Pancreas (tissue), 10 donors: ENCODE data around the gene ACHE. TPM values are rescaled to one million over a fixed set of nuclear protein-coding genes. Genes with fewer than 3 reads are reported as not detected.

ENCODE experiments used
- ATAC-seq, 4 donors: fragments of 200-7000 bp; cut with Tn5 transposase; one replicate each; pipeline versions ENCODE4 v1.8.0 to v1.9.1; 2020; ENCODE audit warnings: mild to moderate bottlenecking in 4 of 4, moderate library complexity in 4 of 4
- DNase-seq, 6 donors: peaks; one replicate each; pipeline ENCODE4 v3.0.0-alpha.2; 2020
- FAIRE-seq: peaks from 2 replicates; lab custom pipeline; 2012; peaks lifted over from hg19 to GRCh38; lab: Jason Lieb, UNC
- H3K27ac ChIP-seq, 4 donors: fragments of 200-600 bp; sonication (generic); 1 replicate in 3 of 4; 2 replicates in 1 of 4; pipeline versions ENCODE4 v1.5.0 to v1.8.0; 2020
- H3K27me3 ChIP-seq, 4 donors: fragments of 200-600 bp; one replicate each; pipeline ENCODE4 v1.8.0; 2021
- H3K36me3 ChIP-seq, 3 donors: fragments of 200-600 bp; sonication (generic) in 1 of 3; one replicate each; pipeline versions ENCODE4 v1.5.0 to v1.8.0; 2020 to 2021
- H3K4me1 ChIP-seq, 3 donors: fragments of 200-600 bp; one replicate each; pipeline ENCODE4 v1.8.0; 2021
- H3K4me3 ChIP-seq, 4 donors: fragments of 200-600 bp; sonication (generic) in 2 of 4; one replicate each; pipeline versions ENCODE4 v1.5.0 to v1.8.0; 2020 to 2021
- H3K9me3 ChIP-seq, 4 donors: fragments of 200-600 bp; one replicate each; pipeline ENCODE4 v1.8.0; 2021
- CTCF ChIP-seq, 4 donors: fragments of 200-600 bp; sonication (generic) in 3 of 4; IDR thresholded peaks; one replicate each; pipeline versions ENCODE4 v1.5.0 to v1.8.0; 2021; ENCODE audit warnings: antibody characterized with exemption in 4 of 4
- WGBS, 2 donors: extraction: QIAGEN DNeasy Blood & Tissue Kit; methylation state at CpG; one replicate each; pipeline ENCODE4 v1.1.7; 2013; 5-methylcytosine and 5-hydroxymethylcytosine counted together
- intact Hi-C, 3 donors: fragments of 100-400 bp; cut with DNase I; formaldehyde crosslinking; loops; one replicate each; pipeline versions ENCODE4 v1.11.1 to v1.14.2; 2022
- polyA plus RNA-seq, 2 donors: library from polyadenylated mRNA; stranded (reverse); fragments of 200-250 nt; gene quantifications; one replicate each; pipeline ENCODE4 v1.2.3, GENCODE V29; 2013
- total RNA-seq, 6 donors: library from RNA; stranded (reverse); fragmentation: NEBNext Ultra II Directional in 4 of 6; extraction: Animal tissue kit (Norgen Biotek cat#: 25700) in 4 of 6; gene quantifications; one replicate each; pipeline versions ENCODE4 v1.2.1 to v1.2.4, GENCODE V29; 2021 to 2023
- donor health status: healthy with polysubstance abuse.
- donor health status: DM: no; HTN: no; CAD: no; lungs with moderate emphysema.
- donor health status: DM: no; HTN: no; CAD: no.
- donor health status: control.
- donor health status: control.
- donor health status: Bipolar disorder and iron deficiency.
- donor health status: DM: yes; HTN: yes; CAD: no.
- donor health status: DM: no; HTN: no; CAD: no.
- donor health status: DM: no; HTN: no; CAD: no.
- donor health status: DM: yes; HTN: yes; CAD: no.

Gene ACHE
- total and polyA plus RNA-seq, 8 donors = 1.2 to 10.9 (median 3.2) TPM

DNA sequence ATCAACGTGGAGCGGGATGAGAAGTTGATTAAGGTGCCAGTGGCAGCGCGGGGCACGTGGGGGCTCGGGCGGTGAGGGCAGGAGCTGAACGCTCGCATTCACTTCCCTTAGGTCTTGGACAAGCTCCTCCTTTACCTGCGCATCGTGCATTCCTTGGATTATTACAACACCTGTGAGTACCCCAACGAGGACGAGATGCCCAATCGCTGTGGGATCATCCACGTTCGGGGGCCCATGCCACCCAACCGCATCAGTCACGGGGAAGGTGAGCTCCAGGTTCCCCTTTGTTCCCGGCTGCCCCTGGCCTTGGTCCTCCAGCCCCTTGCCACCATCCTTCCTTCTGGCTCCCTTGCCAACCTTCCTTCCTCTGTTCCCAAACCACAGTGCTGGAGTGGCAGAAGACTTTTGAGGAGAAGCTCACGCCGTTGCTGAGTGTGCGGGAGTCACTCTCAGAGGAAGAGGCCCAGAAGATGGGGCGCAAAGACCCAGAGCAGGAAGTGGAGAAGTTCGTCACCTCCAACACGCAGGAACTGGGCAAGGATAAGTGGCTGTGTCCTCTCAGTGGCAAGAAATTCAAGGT is 8.7 kb downstream of the ACHE start:
- ATAC-seq = no peak
- peaks cover 2 to 54% (median 22%) of the 10 kb centered on the region in 3 donors for H3K36me3 ChIP-seq
- no peak for FAIRE-seq
- TF ChIP-seq CTCF (IDR thresholded peaks at IDR 0.05) = no peak
- 85 to 86% methylated on average over 25 of the region's 25 CpGs for WGBS, 2 donors
- DNase-seq = no peak
- no peak overlapping the region for H3K4me3 ChIP-seq
- no peaks in the 10 kb centered on the region for H3K9me3 ChIP-seq
- no peaks in the 10 kb centered on the region for H3K27me3 ChIP-seq
- intact Hi-C loops = no loop called here
- H3K27ac ChIP-seq = no peak overlapping the region
- peaks cover 0 to 11% (median 10%) of the 10 kb centered on the region in 3 donors for H3K4me1 ChIP-seq

DNA sequence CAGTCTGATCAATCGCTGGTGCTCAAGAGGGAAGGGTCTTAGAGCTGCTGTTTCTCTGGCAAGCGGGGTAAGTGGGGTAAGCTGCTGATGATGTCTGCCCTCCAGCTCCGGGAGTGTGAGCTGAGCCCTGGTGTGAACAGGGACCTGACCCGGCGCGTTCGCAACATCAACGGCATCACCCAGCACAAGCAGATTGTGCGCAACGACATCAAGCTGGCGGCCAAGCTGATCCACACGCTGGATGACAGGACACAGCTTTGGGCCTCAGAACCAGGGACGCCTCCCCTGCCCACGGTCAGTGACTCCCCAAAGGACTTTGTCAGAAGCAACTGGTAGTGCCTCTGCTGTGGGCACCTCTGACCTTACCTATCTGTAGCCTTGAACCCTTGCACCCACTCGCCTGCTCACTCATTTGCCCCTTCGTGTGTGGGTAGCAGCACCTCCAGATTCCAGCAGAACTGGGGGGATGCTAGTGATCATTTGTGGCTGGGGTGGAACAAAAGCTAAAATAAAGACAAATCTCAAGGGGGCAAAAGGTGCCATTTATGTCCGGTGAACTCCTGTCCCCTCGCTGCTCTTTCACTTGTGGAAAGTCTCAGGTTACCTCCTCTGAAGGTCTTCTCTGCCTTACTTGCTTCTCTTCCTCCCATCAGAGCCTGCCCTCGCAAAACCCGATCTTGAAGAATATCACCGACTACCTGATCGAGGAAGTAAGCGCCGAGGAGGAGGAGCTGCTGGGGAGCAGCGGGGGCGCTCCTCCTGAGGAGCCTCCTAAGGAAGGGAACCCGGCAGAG is 9.3 kb downstream of the ACHE start:
- Histone ChIP-seq H3K27ac (no peak overlapping the region), H3K4me3 (no peak overlapping the region), H3K36me3 (peaks cover 4 to 61% (median 29%) of the 10 kb centered on the region in 3 donors), H3K4me1 (peaks cover 0 to 11% (median 10%) of the 10 kb centered on the region in 3 donors), H3K27me3 (no peaks in the 10 kb centered on the region), H3K9me3 (no peaks in the 10 kb centered on the region)
- intact Hi-C loops = no loop called here
- DNase-seq (no peak), ATAC-seq (no peak), FAIRE-seq (no peak)
- WGBS, 2 donors = 89 to 90% methylated on average over 27 of the region's 27 CpGs
- TF ChIP-seq CTCF (IDR thresholded peaks at IDR 0.05) = no peak

GRCh38 chr7:100885440-100886141 is 10.1 kb downstream of the ACHE start:
- DNase-seq (peak in 1 of 6 donors; percentile 4), FAIRE-seq (no peak), ATAC-seq (no peak)
- TF ChIP-seq CTCF (IDR thresholded peaks at IDR 0.05) = no peak
- H3K9me3 ChIP-seq = no peaks in the 10 kb centered on the region
- no peak overlapping the region for H3K4me3 ChIP-seq
- 74 to 76% methylated on average over 22 of the region's 22 CpGs for WGBS, 2 donors
- H3K36me3 ChIP-seq = peaks cover 4 to 64% (median 30%) of the 10 kb centered on the region in 3 donors
- intact Hi-C loops = no loop called here
- H3K27me3 ChIP-seq = no peaks in the 10 kb centered on the region
- peaks cover 0 to 11% (median 10%) of the 10 kb centered on the region in 3 donors for H3K4me1 ChIP-seq
- no peak overlapping the region for H3K27ac ChIP-seq

GRCh38 chr7:100884736-100885439 is 10.8 kb downstream of the ACHE start:
- FAIRE-seq (no peak), ATAC-seq (no peak), DNase-seq (peak in 1 of 6 donors; percentile 29)
- WGBS, 2 donors = 92 to 94% methylated on average over 27 to 29 of the region's 29 CpGs
- peaks cover 4 to 64% (median 30%) of the 10 kb centered on the region in 3 donors for H3K36me3 ChIP-seq
- H3K27me3 ChIP-seq = no peaks in the 10 kb centered on the region
- H3K4me3 ChIP-seq = no peak overlapping the region
- intact Hi-C loops = no loop called here
- H3K9me3 ChIP-seq = no peaks in the 10 kb centered on the region
- H3K4me1 ChIP-seq = peaks cover 0 to 11% (median 10%) of the 10 kb centered on the region in 3 donors
- no peak overlapping the region for H3K27ac ChIP-seq
- TF ChIP-seq CTCF (IDR thresholded peaks at IDR 0.05) = no peak
